Caco-2 (cell line): ENCODE measurements around the gene MAGI1. TPM values are rescaled to one million over a fixed set of nuclear protein-coding genes. Genes with fewer than 3 reads are reported as not detected.

ENCODE experiments used
- BruUV-seq: library from RNA; stranded (reverse); fragments of 400-500 nt; replicated peaks from 2 replicates; lab custom pipeline; 2021; lab: Mats Ljungman, UMichigan
- CTCF ChIA-PET: fragments of 300-600 bp; sonication (Branson Sonifier 250); formaldehyde crosslinking; loops from one replicate; lab custom pipeline; 2022; ENCODE audit warnings: antibody characterized with exemption; lab: Charles Lee
- POLR2A ChIA-PET: fragments of 300-600 bp; sonication (Branson Sonifier 250); formaldehyde crosslinking; loops from one replicate; lab custom pipeline; 2022; ENCODE audit warnings: antibody characterized with exemption; lab: Charles Lee
- DNase-seq, 2 experiments: peaks; one replicate each; pipeline versions ENCODE4 v3.0.0 to v3.0.0-alpha.2; 2020 to 2022
- H3K27me3 ChIP-seq: replicated peaks from 2 replicates; pipeline ENCODE4 v1.6.0; 2011; ENCODE audit warnings: low read length; ENCODE audit not compliant: control insufficient read depth, insufficient read depth
- H3K36me3 ChIP-seq: 2 replicates; pipeline ENCODE4 v1.5.1; 2011; ENCODE audit warnings: low read length; ENCODE audit not compliant: control insufficient read depth, insufficient read depth
- H3K4me1 ChIP-seq: fragments of 250-450 bp; sonication (Bioruptor Pico); 2 replicates; pipeline ENCODE4 v1.5.1; 2020; ENCODE audit warnings: mild to moderate bottlenecking
- H3K4me3 ChIP-seq: 2 replicates; pipeline ENCODE4 v1.5.1; 2011; ENCODE audit warnings: low read depth, mild to moderate bottlenecking, control low read depth, low read length
- H3K9me3 ChIP-seq: fragments of 250-450 bp; sonication (Bioruptor Pico); 2 replicates; pipeline ENCODE4 v1.5.1; 2020; ENCODE audit warnings: mild to moderate bottlenecking, moderate library complexity
- H3K27ac Mint-ChIP-seq: one replicate; pipeline ENCODE4 v1.8.0; 2022; ENCODE audit warnings: mixed read lengths; ENCODE audit not compliant: unreplicated experiment
- H3K27me3 Mint-ChIP-seq: one replicate; pipeline ENCODE4 v1.8.0; 2022; ENCODE audit warnings: mixed read lengths; ENCODE audit not compliant: insufficient read depth, unreplicated experiment
- H3K36me3 Mint-ChIP-seq: one replicate; pipeline ENCODE4 v1.8.0; 2022; ENCODE audit warnings: mild to moderate bottlenecking, mixed read lengths; ENCODE audit not compliant: insufficient read depth, unreplicated experiment
- H3K4me1 Mint-ChIP-seq: one replicate; pipeline ENCODE4 v1.8.0; 2022; ENCODE audit warnings: low read depth, mixed read lengths; ENCODE audit not compliant: unreplicated experiment
- H3K4me3 Mint-ChIP-seq: one replicate; pipeline ENCODE4 v1.8.0; 2022; ENCODE audit warnings: mild to moderate bottlenecking, moderate library complexity, mixed read lengths; ENCODE audit not compliant: unreplicated experiment
- H3K9me3 Mint-ChIP-seq: one replicate; pipeline ENCODE4 v1.8.0; 2022; ENCODE audit warnings: mixed read lengths; ENCODE audit not compliant: unreplicated experiment
- CTCF ChIP-seq, 2 experiments: fragments of 200-600 bp in 1 of 2; IDR thresholded peaks; 1 replicate in 1 of 2; 2 replicates in 1 of 2; pipeline versions ENCODE4 v1.5.1 to v1.8.0; 2011 to 2022; ENCODE audit warnings: antibody characterized with exemption in 1 of 2, control low read depth in 1 of 2, inconsistent platforms in 1 of 2, low read depth in 1 of 2, low read length in 1 of 2, mild to moderate bottlenecking in 1 of 2, moderate library complexity in 1 of 2; ENCODE audit not compliant: insufficient read depth in 1 of 2, severe bottlenecking in 1 of 2, unreplicated experiment in 1 of 2
- intact Hi-C: fragments of 100-400 bp; cut with micrococcal nuclease; formaldehyde crosslinking; loops from one replicate; pipeline ENCODE4 v1.10.0; 2022; ENCODE audit not compliant: unreplicated experiment
- total RNA-seq: library from RNA; stranded (reverse); gene quantifications from 2 replicates; pipeline ENCODE4 v1.2.3, GENCODE V29; 2022

MAGI1 gene
- total RNA-seq, 1 experiment from 2014 or later = 64.9 TPM

GRCh38 chr3:65343736-65344135 is 695.0 kb downstream of the MAGI1 start:
- POLR2A ChIA-PET = no interaction called here

GRCh38 chr3:65343026-65343425 is 695.7 kb downstream of the MAGI1 start:
- peaks cover 7% of the 10 kb centered on the region for H3K4me1 Mint-ChIP-seq
- BruUV-seq = no TSS peak
- TF ChIP-seq CTCF (IDR thresholded peaks at IDR 0.05; ENCODE audit: insufficient read depth in 1 of 2, low read depth in 1 of 2, low read length in 1 of 2, severe bottlenecking in 1 of 2, unreplicated experiment in 1 of 2) = no peak
- H3K27me3 ChIP-seq = no peaks in the 10 kb centered on the region
- H3K4me3 Mint-ChIP-seq = no peak overlapping the region
- H3K27me3 Mint-ChIP-seq = no peaks in the 10 kb centered on the region
- H3K4me3 ChIP-seq = no peak overlapping the region
- intact Hi-C loops = loop anchor here (5.0 kb wide), 1 partner anchor 811 kb away; no protein-coding TSS in a partner anchor
- no peak for DNase-seq
- H3K4me1 ChIP-seq = no peaks in the 10 kb centered on the region
- no peaks in the 10 kb centered on the region for H3K36me3 Mint-ChIP-seq
- H3K36me3 ChIP-seq = no peaks in the 10 kb centered on the region
- H3K27ac Mint-ChIP-seq = no peak overlapping the region
- ChIA-PET POLR2A (no interaction called here), CTCF (no interaction called here)
- H3K9me3 Mint-ChIP-seq = no peaks in the 10 kb centered on the region
- H3K9me3 ChIP-seq = no peaks in the 10 kb centered on the region

More at GRCh38 chr3:65343736-65344135, 695.0 kb downstream of the MAGI1 start:
- H3K9me3 Mint-ChIP-seq = no peaks in the 10 kb centered on the region
- CTCF ChIA-PET = no interaction called here
- no peak for TF ChIP-seq CTCF (IDR thresholded peaks at IDR 0.05; ENCODE audit: insufficient read depth in 1 of 2, low read depth in 1 of 2, low read length in 1 of 2, severe bottlenecking in 1 of 2, unreplicated experiment in 1 of 2)
- H3K36me3 Mint-ChIP-seq = no peaks in the 10 kb centered on the region
- no peak overlapping the region for H3K4me3 ChIP-seq
- H3K9me3 ChIP-seq = no peaks in the 10 kb centered on the region
- no peak overlapping the region for H3K27ac Mint-ChIP-seq
- peaks cover 7% of the 10 kb centered on the region for H3K4me1 Mint-ChIP-seq
- intact Hi-C loops = loop anchor here (5.0 kb wide), 1 partner anchor 811 kb away; no protein-coding TSS in a partner anchor
- no peak overlapping the region for H3K4me3 Mint-ChIP-seq
- no peaks in the 10 kb centered on the region for H3K27me3 ChIP-seq
- no peak for DNase-seq
- no peaks in the 10 kb centered on the region for H3K4me1 ChIP-seq
- H3K36me3 ChIP-seq = no peaks in the 10 kb centered on the region
- BruUV-seq = no TSS peak
- H3K27me3 Mint-ChIP-seq = no peaks in the 10 kb centered on the region

- CTCF ChIA-PET = interaction anchor here (0.5 to 1.0 kb wide), 3 partner anchors 71 to 659 kb away, joined by 3 to 4 read pairs (median 3); no protein-coding TSS in a partner anchor
Observed at GRCh38 chr3:65342084-65342683, 696.5 kb downstream of the MAGI1 start.

More at GRCh38 chr3:65342084-65342683, 696.5 kb downstream of the MAGI1 start:
- peak; percentile 64 to 73 for TF ChIP-seq CTCF (IDR thresholded peaks at IDR 0.05; ENCODE audit: insufficient read depth in 1 of 2, low read depth in 1 of 2, low read length in 1 of 2, severe bottlenecking in 1 of 2, unreplicated experiment in 1 of 2)
- Histone ChIP-seq H3K4me3 (no peak overlapping the region), H3K9me3 (no peaks in the 10 kb centered on the region), H3K27me3 (no peaks in the 10 kb centered on the region), H3K36me3 (no peaks in the 10 kb centered on the region), H3K4me1 (no peaks in the 10 kb centered on the region)
- POLR2A ChIA-PET = no interaction called here
- H3K4me1 Mint-ChIP-seq = peaks cover 7% of the 10 kb centered on the region
- H3K36me3 Mint-ChIP-seq = no peaks in the 10 kb centered on the region
- no peak overlapping the region for H3K27ac Mint-ChIP-seq
- DNase-seq = peak; percentile 65 to 73
- H3K4me3 Mint-ChIP-seq = no peak overlapping the region
- intact Hi-C loops = loop anchor here (5.0 kb wide), 1 partner anchor 810 kb away; no protein-coding TSS in a partner anchor
- H3K27me3 Mint-ChIP-seq = no peaks in the 10 kb centered on the region
- no peaks in the 10 kb centered on the region for H3K9me3 Mint-ChIP-seq
- no TSS peak for BruUV-seq
